H1 (cell line): ENCODE results near the gene KIAA1755. TPM values are rescaled to one million over a fixed set of nuclear protein-coding genes. Genes with fewer than 3 reads are reported as not detected.

Source experiments
- CTCF ChIA-PET: fragments of 300-600 bp; sonication (Branson Sonifier 250); formaldehyde crosslinking; loops from one replicate; lab custom pipeline; 2021; ENCODE audit not compliant: partially characterized antibody; lab: Charles Lee
- POLR2A ChIA-PET: fragments of 300-600 bp; sonication (Branson Sonifier 250); formaldehyde crosslinking; loops from one replicate; lab custom pipeline; 2021; ENCODE audit warnings: inconsistent platforms; ENCODE audit not compliant: partially characterized antibody; lab: Charles Lee
- DNase-seq, 2 experiments: peaks; one replicate each; pipeline versions ENCODE4 v3.0.0 to v3.0.0-alpha.2; 2010 to 2022; ENCODE audit warnings: low spot score in 2 of 2, low read depth in 1 of 2, mixed read lengths in 1 of 2
- FAIRE-seq: peaks from 2 replicates; lab custom pipeline; 2011; peaks lifted over from hg19 to GRCh38; lab: Jason Lieb, UNC
- H2AFZ ChIP-seq: 2 replicates; pipeline ENCODE4 v1.8.1; 2012; ENCODE audit warnings: low read length, inconsistent platforms
- H2AK5ac ChIP-seq: 2 replicates; pipeline ENCODE4 v1.6.1; 2013; ENCODE audit warnings: low read depth, low read length
- H2BK120ac ChIP-seq: replicated peaks from 2 replicates; pipeline ENCODE3; 2013; ENCODE audit warnings: low read depth, low read length, inconsistent platforms
- H2BK12ac ChIP-seq: 2 replicates; pipeline ENCODE4 v1.6.1; 2013; ENCODE audit warnings: low read depth, low read length
- H2BK15ac ChIP-seq: 2 replicates; pipeline ENCODE4 v1.6.1; 2013; ENCODE audit warnings: low read length
- H2BK20ac ChIP-seq: 2 replicates; pipeline ENCODE4 v1.6.1; 2013; ENCODE audit warnings: low read length
- H2BK5ac ChIP-seq: 2 replicates; pipeline ENCODE4 v1.6.1; 2013; ENCODE audit warnings: low read depth, low read length
- H3K14ac ChIP-seq: 2 replicates; pipeline ENCODE4 v1.6.1; 2013; ENCODE audit warnings: inconsistent platforms; ENCODE audit not compliant: insufficient read length
- H3K18ac ChIP-seq: 2 replicates; pipeline ENCODE4 v1.6.1; 2013; ENCODE audit warnings: low read length; ENCODE audit errors: extremely low read depth
- H3K23ac ChIP-seq: 2 replicates; pipeline ENCODE4 v1.6.1; 2013; ENCODE audit warnings: inconsistent platforms; ENCODE audit not compliant: insufficient read length
- H3K23me2 ChIP-seq: 2 replicates; pipeline ENCODE4 v1.6.1; 2013; ENCODE audit warnings: low read depth, low read length
- H3K27ac ChIP-seq: 2 replicates; pipeline ENCODE4 v1.6.1; 2011; ENCODE audit warnings: low read depth, low read length, inconsistent platforms
- H3K27me3 ChIP-seq, 4 experiments: replicated peaks in 1 of 4; 1 replicate in 1 of 4; 2 replicates in 3 of 4; pipeline versions ENCODE4 v1.6.1 to v1.8.1; 2011 to 2013; ENCODE audit warnings: low read length in 3 of 4, mild to moderate bottlenecking in 3 of 4, inconsistent platforms in 2 of 4, mixed read lengths in 2 of 4, moderate library complexity in 1 of 4; ENCODE audit not compliant: control insufficient read depth in 3 of 4, insufficient read depth in 3 of 4; ENCODE audit errors: extremely low read depth in 1 of 4
- H3K36me3 ChIP-seq, 4 experiments: 2 replicates each; pipeline versions ENCODE4 v1.6.1 to v1.8.1; 2011 to 2013; ENCODE audit warnings: mild to moderate bottlenecking in 4 of 4, low read length in 3 of 4, moderate library complexity in 2 of 4, control low read depth in 1 of 4, inconsistent platforms in 1 of 4; ENCODE audit not compliant: insufficient read depth in 4 of 4, control insufficient read depth in 2 of 4
- H3K4ac ChIP-seq: replicated peaks from 2 replicates; pipeline ENCODE3; 2013; ENCODE audit warnings: low read length, low read depth, mixed read lengths, inconsistent platforms; ENCODE audit not compliant: insufficient read length
- H3K4me1 ChIP-seq, 4 experiments: replicated peaks in 1 of 4; 1 replicate in 1 of 4; 2 replicates in 3 of 4; pipeline versions ENCODE4 v1.6.1 to v1.8.1; 2011 to 2013; ENCODE audit warnings: low read length in 3 of 4, inconsistent platforms in 2 of 4, mixed read lengths in 1 of 4; ENCODE audit not compliant: insufficient read depth in 4 of 4, control insufficient read depth in 3 of 4
- H3K4me2 ChIP-seq, 2 experiments: 2 replicates each; pipeline versions ENCODE4 v1.6.1 to v1.8.1; 2011 to 2013; ENCODE audit warnings: low read depth in 2 of 2, low read length in 2 of 2, control low read depth in 1 of 2, inconsistent platforms in 1 of 2, mild to moderate bottlenecking in 1 of 2; ENCODE audit not compliant: insufficient read depth in 1 of 2
- H3K4me3 ChIP-seq, 4 experiments: fragments of 200-600, 300-600 bp in 1 of 4; sonication (generic), shearing (Covaris generic), sonication (Bioruptor Twin) in 1 of 4; 2 replicates each; pipeline versions ENCODE4 v1.5.1 to v1.8.1; 2011 to 2016; ENCODE audit warnings: low read length in 4 of 4, low read depth in 3 of 4, control low read depth in 2 of 4, inconsistent platforms in 2 of 4, mild to moderate bottlenecking in 2 of 4, mixed read lengths in 1 of 4, moderate library complexity in 1 of 4; ENCODE audit not compliant: insufficient read depth in 2 of 4; ENCODE audit errors: extremely low read depth in 1 of 4
- H3K56ac ChIP-seq: replicated peaks from 2 replicates; pipeline ENCODE3; 2013; ENCODE audit warnings: low read depth, mild to moderate bottlenecking, mixed read lengths, low read length, inconsistent platforms; ENCODE audit not compliant: insufficient read length
- H3K79me1 ChIP-seq: 2 replicates; pipeline ENCODE4 v1.6.1; 2013; ENCODE audit warnings: low read depth, low read length, control low read depth
- H3K79me2 ChIP-seq, 2 experiments: 2 replicates each; pipeline versions ENCODE4 v1.6.1 to v1.8.1; 2012 to 2013; ENCODE audit warnings: low read length in 2 of 2, mild to moderate bottlenecking in 2 of 2, inconsistent platforms in 1 of 2; ENCODE audit not compliant: insufficient read depth in 2 of 2, control insufficient read depth in 1 of 2
- H3K9ac ChIP-seq, 4 experiments: replicated peaks in 1 of 4; 1 replicate in 1 of 4; 2 replicates in 3 of 4; pipeline versions ENCODE4 v1.6.1 to v1.8.1; 2011 to 2013; ENCODE audit warnings: low read depth in 3 of 4, low read length in 3 of 4, control low read depth in 2 of 4, mild to moderate bottlenecking in 2 of 4, moderate library complexity in 2 of 4, inconsistent platforms in 1 of 4; ENCODE audit errors: extremely low read depth in 1 of 4
- H3K9me3 ChIP-seq, 2 experiments: 2 replicates each; pipeline versions ENCODE4 v1.6.1 to v1.8.1; 2012 to 2013; ENCODE audit warnings: mild to moderate bottlenecking in 2 of 2, moderate library complexity in 2 of 2, control low read depth in 1 of 2, inconsistent platforms in 1 of 2, low read depth in 1 of 2, low read length in 1 of 2, mixed read lengths in 1 of 2; ENCODE audit not compliant: insufficient read depth in 2 of 2
- H4K20me1 ChIP-seq, 2 experiments: replicated peaks in 1 of 2; 2 replicates each; pipeline versions ENCODE3 to v1.8.1; 2011 to 2013; ENCODE audit warnings: inconsistent platforms in 2 of 2, low read length in 2 of 2, mild to moderate bottlenecking in 1 of 2; ENCODE audit not compliant: insufficient read depth in 2 of 2, control insufficient read depth in 1 of 2
- H4K5ac ChIP-seq: 2 replicates; pipeline ENCODE4 v1.6.1; 2013; ENCODE audit warnings: low read length, low read depth, mixed read lengths, inconsistent platforms; ENCODE audit not compliant: insufficient read length
- H4K8ac ChIP-seq: 2 replicates; pipeline ENCODE4 v1.8.0; 2013; ENCODE audit warnings: mild to moderate bottlenecking, moderate library complexity, low read length, inconsistent platforms; ENCODE audit not compliant: insufficient read depth; ENCODE audit errors: extremely low read depth
- H4K91ac ChIP-seq: replicated peaks from 2 replicates; pipeline ENCODE3; 2013; ENCODE audit warnings: low read length, mixed read lengths, inconsistent platforms; ENCODE audit not compliant: insufficient read length
- PHF8 ChIP-seq: fragments of 200-600 bp; sonication (generic); conservative IDR thresholded peaks from 2 replicates; pipeline ENCODE4 v1.7.1; 2012; ENCODE audit warnings: low read depth, mild to moderate bottlenecking, inconsistent platforms, low read length, moderate library complexity
- WGBS, 2 experiments: shearing (Covaris generic) in 1 of 2; methylation state at CpG; one replicate each; pipeline versions ENCODE4 v1.1.6 to v1.1.7; 2013 to 2015; ENCODE audit warnings: low lambda C conversion rate in 2 of 2, mixed read lengths in 2 of 2, inconsistent platforms in 1 of 2, low coverage in 1 of 2, missing lambda C conversion rate in 1 of 2; ENCODE audit not compliant: insufficient replicate concordance in 2 of 2, insufficient coverage in 1 of 2, insufficient read length in 1 of 2; ENCODE audit errors: extremely low coverage in 1 of 2, missing lambda C conversion rate in 1 of 2; 5-methylcytosine and 5-hydroxymethylcytosine counted together
- polyA plus RNA-seq, 7 experiments: library from polyadenylated mRNA; depleted of rRNA in 3 of 7; stranded (reverse) in 5 of 7; unstranded in 2 of 7; fragments of >200 nt in 5 of 7; fragments of 200-250 nt in 2 of 7; gene quantifications; 1 replicate in 5 of 7; 2 replicates in 1 of 7; 4 replicates in 1 of 7; pipeline versions ENCODE4 v1.2.1 to v1.2.3, GENCODE V29; 2011 to 2013; ENCODE audit warnings: missing spikeins in 2 of 7, mixed read lengths in 2 of 7
- total RNA-seq: library from RNA; stranded (reverse); fragmentation: NEBNext Ultra II Directional; extraction: Animal tissue kit (Norgen Biotek cat#: 25700); gene quantifications from 2 replicates; pipeline ENCODE4 v1.2.1, GENCODE V29; 2021

KIAA1755 gene
- total and polyA plus RNA-seq, 2 of the 8 experiments (the other 6 are each of a cell fraction or from before 2014, with no cell fraction given) = 0.23 TPM; not detected in 1

DNA sequence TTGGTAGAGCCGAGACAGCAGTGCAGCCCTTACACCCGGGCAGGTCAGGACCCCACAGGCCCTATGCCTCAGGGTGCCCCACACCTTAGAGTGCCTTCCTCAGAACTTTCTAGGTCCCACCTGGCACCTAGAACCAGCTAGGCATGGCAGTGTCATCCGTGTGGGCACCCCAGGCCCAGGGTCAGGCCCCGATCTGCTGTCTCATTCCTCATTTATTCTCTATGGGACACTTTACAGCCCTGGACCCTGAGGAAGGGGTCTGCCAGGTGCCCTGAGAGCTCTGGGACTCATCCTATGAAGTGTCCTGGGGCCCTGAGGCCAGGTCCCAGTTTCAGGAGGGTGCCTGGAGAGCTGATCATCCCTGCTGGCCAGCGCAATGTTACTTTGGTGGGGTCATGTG is 35.3 kb upstream of the KIAA1755 start:
- no peak overlapping the region for H2BK5ac ChIP-seq
- no peak overlapping the region for H4K5ac ChIP-seq
- CTCF ChIA-PET = interaction anchor here (0.5 to 3.4 kb wide), 8 partner anchors 9 to 222 kb away, joined by 3 to 22 read pairs (median 4); partner anchors contain the start of gene BPI
- no peak for FAIRE-seq
- H2BK20ac ChIP-seq = no peak overlapping the region
- H3K27me3 ChIP-seq = no peaks in the 10 kb centered on the region
- no peaks in the 10 kb centered on the region for H3K79me2 ChIP-seq
- H3K4ac ChIP-seq = no peak overlapping the region
- H3K36me3 ChIP-seq = no peaks in the 10 kb centered on the region
- H3K18ac ChIP-seq = no peak overlapping the region
- no peak overlapping the region for H4K8ac ChIP-seq
- H3K4me3 ChIP-seq = no peak overlapping the region
- H3K79me1 ChIP-seq = no peaks in the 10 kb centered on the region
- H4K91ac ChIP-seq = no peak overlapping the region
- H2BK12ac ChIP-seq = no peak overlapping the region
- no peaks in the 10 kb centered on the region for H4K20me1 ChIP-seq
- no peak overlapping the region for H3K27ac ChIP-seq
- no peak overlapping the region for H2BK15ac ChIP-seq
- no peak overlapping the region for H3K14ac ChIP-seq
- H3K9ac ChIP-seq = no peak overlapping the region
- H3K4me2 ChIP-seq = no peak overlapping the region
- no peak for TF ChIP-seq PHF8
- no peak overlapping the region for H2AK5ac ChIP-seq
- H3K4me1 ChIP-seq = peaks cover 3 to 11% (median 6%) of the 10 kb centered on the region in 4 experiments; a peak in 5 of 7 replicates
- H3K23me2 ChIP-seq = no peaks in the 10 kb centered on the region
- H2BK120ac ChIP-seq = no peak overlapping the region
- no peak for DNase-seq
- no peak overlapping the region for H3K56ac ChIP-seq
- POLR2A ChIA-PET = interaction anchor here (1.1 to 1.8 kb wide), 2 partner anchors 10 to 12 kb away, joined by 4 to 6 read pairs; no protein-coding TSS in a partner anchor
- 93% methylated on average over 4 of the region's 5 CpGs; no CpG with 5 or more reads in 1 of the 2 experiments for WGBS, 2 experiments
- H2AFZ ChIP-seq = no peak overlapping the region
- no peak overlapping the region for H3K23ac ChIP-seq
- H3K9me3 ChIP-seq = no peaks in the 10 kb centered on the region
